Measurements from ENCODE around the gene MCFD2. TPM values are rescaled to one million over a fixed set of nuclear protein-coding genes. Genes with fewer than 3 reads are reported as not detected.
A peak's percentile ranks its signal among the peaks of the same experiment; 100 is the strongest.

The MCFD2 gene
- total and polyA plus RNA-seq, 2 donors (not counting 1 experiment from before 2014, with no cell fraction given) = 31.6 to 53.3 TPM

GRCh38 chr2:46914578-46915230, 902 bp downstream of the MCFD2 start:
- WGBS (ENCODE audit: insufficient coverage) = 51% methylated on average over 9 of the region's 11 CpGs
- Histone ChIP-seq H3K27me3 (replicated peaks in 1 of 4; ENCODE audit: control extremely low read depth in 1 of 4, control insufficient read depth in 3 of 4, insufficient read depth in 4 of 4, low read length in 3 of 4) (no peaks in the 10 kb centered on the region), H2AFZ (ENCODE audit: insufficient read depth, low read depth, low read length, poor library complexity, severe bottlenecking) (peak overlapping the region; percentile 91), H3K4me2 (replicated peaks; ENCODE audit: low read depth, low read length, poor library complexity, severe bottlenecking) (peak overlapping the region; percentile 90), H3K79me2 (ENCODE audit: control insufficient read depth, insufficient read depth, low read length) (peaks cover 80% of the 10 kb centered on the region), H3K9me3 (ENCODE audit: control extremely low read depth in 1 of 3, control insufficient read depth in 2 of 3, insufficient read depth in 1 of 3, low read length in 2 of 3) (no peaks in the 10 kb centered on the region), H3K4me1 (ENCODE audit: control insufficient read depth in 2 of 2, insufficient read depth in 2 of 2, low read length in 2 of 2) (peaks cover 31 to 53% of the 10 kb centered on the region in 2 donors), H3K27ac (ENCODE audit: low read length in 2 of 2) (peak overlapping the region in 1 of 2 donors; percentile 87), H3K9ac (ENCODE audit: low read length) (peak overlapping the region; percentile 76), H3K36me3 (replicated peaks in 1 of 2; ENCODE audit: control extremely low read depth in 1 of 2, control insufficient read depth in 1 of 2, extremely low read depth in 1 of 2, insufficient read depth in 2 of 2, low read length in 1 of 2) (peaks cover 0 to 18% of the 10 kb centered on the region in 2 experiments), H4K20me1 (ENCODE audit: control insufficient read depth, insufficient read depth, low read length, poor library complexity, severe bottlenecking) (peaks cover 28% of the 10 kb centered on the region), H3K4me3 (ENCODE audit: control extremely low read depth in 1 of 5, extremely low read depth in 1 of 5, insufficient read depth in 1 of 5, low read depth in 2 of 5, low read length in 4 of 5) (peak overlapping the region; percentile 88 to 98 (median 96))
- ChIA-PET CTCF (interaction anchor here (7.4 kb wide), 1 partner anchor 408 kb away, joined by 40 read pairs; no protein-coding TSS in a partner anchor), POLR2A (interaction anchor here (0.6 kb wide), 1 partner anchor 33 kb away, joined by 3 read pairs; no protein-coding TSS in a partner anchor)
- no peak for ATAC-seq (ENCODE audit: low read depth)
- Mint-ChIP-seq H3K27ac (peak overlapping the region; percentile 88), H3K4me1 (peaks cover 61% of the 10 kb centered on the region), H3K27me3 (no peaks in the 10 kb centered on the region), H3K9me3 (ENCODE audit: insufficient read depth) (no peaks in the 10 kb centered on the region), H3K4me3 (peak overlapping the region; percentile 96)
- intact Hi-C loops (cut with micrococcal nuclease) = loop anchor here (5.0 to 10.0 kb wide), 2 partner anchors 488 to 870 kb away; partner anchors contain the start of genes MSH2 and MSH6
- TF ChIP-seq, protein P1, sequence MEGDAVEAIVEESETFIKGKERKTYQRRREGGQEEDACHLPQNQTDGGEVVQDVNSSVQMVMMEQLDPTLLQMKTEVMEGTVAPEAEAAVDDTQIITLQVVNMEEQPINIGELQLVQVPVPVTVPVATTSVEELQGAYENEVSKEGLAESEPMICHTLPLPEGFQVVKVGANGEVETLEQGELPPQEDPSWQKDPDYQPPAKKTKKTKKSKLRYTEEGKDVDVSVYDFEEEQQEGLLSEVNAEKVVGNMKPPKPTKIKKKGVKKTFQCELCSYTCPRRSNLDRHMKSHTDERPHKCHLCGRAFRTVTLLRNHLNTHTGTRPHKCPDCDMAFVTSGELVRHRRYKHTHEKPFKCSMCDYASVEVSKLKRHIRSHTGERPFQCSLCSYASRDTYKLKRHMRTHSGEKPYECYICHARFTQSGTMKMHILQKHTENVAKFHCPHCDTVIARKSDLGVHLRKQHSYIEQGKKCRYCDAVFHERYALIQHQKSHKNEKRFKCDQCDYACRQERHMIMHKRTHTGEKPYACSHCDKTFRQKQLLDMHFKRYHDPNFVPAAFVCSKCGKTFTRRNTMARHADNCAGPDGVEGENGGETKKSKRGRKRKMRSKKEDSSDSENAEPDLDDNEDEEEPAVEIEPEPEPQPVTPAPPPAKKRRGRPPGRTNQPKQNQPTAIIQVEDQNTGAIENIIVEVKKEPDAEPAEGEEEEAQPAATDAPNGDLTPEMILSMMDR (IDR thresholded peaks at IDR 0.05) = no peak
- no peak for TF ChIP-seq EZH2 (IDR thresholded peaks at IDR 0.05; ENCODE audit: borderline replicate concordance, insufficient read depth, low read depth, low read length, poor library complexity, severe bottlenecking)
- DNase-seq = peak; percentile 23

All from B cell (primary cell).